SH-SY5Y (cell line): Measurements from ENCODE around the gene AP2B1.
A peak's percentile ranks its signal among the peaks of the same experiment; 100 is the strongest.

Experiments
- GATA2 ChIP-seq: IDR thresholded peaks from 2 replicates; pipeline ENCODE4 v1.6.1; 2011; ENCODE audit warnings: mild to moderate bottlenecking, low read depth, low read length
- GATA3 ChIP-seq: IDR thresholded peaks from 2 replicates; pipeline ENCODE4 v1.6.1; 2011; ENCODE audit warnings: low read depth, mild to moderate bottlenecking, low read length, moderate library complexity

- TF ChIP-seq GATA2 (peak; percentile 32; the same call in 1 of the 2 replicates), GATA3 (no peak)
Observed at GRCh38 chr17:35587074-35587961, at the start of gene AP2B1.
